NOMO-1 (cell line): ENCODE measurements around the gene FCHO2.
A peak's percentile ranks its signal among the peaks of the same experiment; 100 is the strongest.
"Not testable (repeated sequence)": the region's sequence is repeated elsewhere in the genome, so short reads cannot be mapped to it uniquely, and the experiment has no call there.

Experiments used
- DNase-seq, 2 experiments: peaks; one replicate each; lab custom pipeline; 2025; ENCODE audit not compliant: unreplicated experiment in 2 of 2; lab: John Stamatoyannopoulos, UW

The FCHO2 gene

DNA sequence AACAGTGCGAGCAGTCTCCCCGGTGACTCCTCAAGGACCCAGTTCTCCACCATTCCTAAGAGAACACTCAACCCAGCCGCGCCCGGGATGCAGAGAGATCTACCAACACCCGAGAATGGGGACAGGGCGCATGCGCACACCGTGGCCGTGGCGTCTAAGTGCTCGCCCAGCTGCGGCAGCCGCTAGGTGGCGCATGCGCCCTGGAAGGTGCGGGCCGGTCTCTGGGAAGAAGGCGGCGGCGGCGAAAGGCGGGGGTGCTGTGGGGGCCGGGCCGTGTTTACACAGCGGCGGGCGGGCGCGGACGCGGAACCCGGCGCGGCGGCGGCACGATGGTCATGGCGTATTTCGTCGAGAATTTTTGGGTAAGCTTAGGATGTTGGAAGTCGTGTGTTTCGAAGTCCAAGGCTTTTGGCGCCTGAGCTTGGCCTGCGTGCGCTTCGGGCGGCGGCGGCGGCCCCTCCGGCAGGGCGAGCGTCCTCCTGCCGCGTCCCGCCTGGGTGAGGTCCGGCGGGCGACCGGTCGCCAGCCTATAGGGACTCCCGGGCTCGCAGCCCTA lies at the start of gene FCHO2:
Gene FCHO2, plus strand, starts transcription at position 274 of the 556 bp plus-strand sequence. Its CDS starts 56 bp downstream, at position 330.
- peak; percentile 88 to 91 for DNase-seq

DNA sequence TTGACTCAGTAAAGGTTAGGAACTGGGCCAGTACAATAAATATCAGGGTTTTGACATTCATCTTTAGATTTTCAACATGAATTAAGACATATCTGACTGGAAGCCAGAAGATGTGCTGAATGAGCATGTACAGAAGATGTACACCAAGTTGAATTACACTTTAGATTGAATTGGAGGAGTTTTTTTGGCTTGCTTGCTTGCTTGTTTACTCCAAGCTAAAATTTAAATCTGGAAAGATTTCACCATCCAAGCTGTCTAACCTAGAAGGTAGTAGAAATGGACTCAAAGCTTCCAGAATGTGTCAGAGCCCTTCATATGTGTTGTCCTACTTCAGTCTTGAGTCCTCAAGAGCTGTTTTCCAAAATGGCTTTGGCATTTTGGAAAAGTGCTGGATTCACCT lies 49.0 kb upstream of the FCHO2 start:
- DNase-seq, result no peak

- DNase-seq, result no peak
Observed at GRCh38 chr5:72908664-72909063, 47.2 kb upstream of the FCHO2 start.

DNA sequence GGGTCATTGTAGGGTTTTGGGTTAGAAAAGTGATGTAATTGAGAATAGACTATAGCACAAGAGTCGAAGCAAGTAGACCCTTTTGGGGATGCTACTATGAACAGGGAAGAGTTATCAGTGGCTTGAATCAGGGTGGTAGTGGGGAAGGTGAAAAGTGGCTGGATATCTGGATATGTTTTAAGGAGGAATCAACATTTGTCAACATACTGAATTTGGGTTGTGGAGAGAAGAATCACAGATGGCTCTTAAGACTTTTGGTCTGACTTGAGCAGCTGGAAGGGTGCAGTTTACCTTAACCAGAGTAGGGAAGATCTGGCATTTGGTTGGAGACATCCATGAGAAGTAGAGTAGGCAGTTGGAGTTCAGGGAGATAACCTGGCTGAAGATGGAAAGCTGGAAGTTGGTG lies 38.5 kb upstream of the FCHO2 start:
- DNase-seq, result no peak

DNA sequence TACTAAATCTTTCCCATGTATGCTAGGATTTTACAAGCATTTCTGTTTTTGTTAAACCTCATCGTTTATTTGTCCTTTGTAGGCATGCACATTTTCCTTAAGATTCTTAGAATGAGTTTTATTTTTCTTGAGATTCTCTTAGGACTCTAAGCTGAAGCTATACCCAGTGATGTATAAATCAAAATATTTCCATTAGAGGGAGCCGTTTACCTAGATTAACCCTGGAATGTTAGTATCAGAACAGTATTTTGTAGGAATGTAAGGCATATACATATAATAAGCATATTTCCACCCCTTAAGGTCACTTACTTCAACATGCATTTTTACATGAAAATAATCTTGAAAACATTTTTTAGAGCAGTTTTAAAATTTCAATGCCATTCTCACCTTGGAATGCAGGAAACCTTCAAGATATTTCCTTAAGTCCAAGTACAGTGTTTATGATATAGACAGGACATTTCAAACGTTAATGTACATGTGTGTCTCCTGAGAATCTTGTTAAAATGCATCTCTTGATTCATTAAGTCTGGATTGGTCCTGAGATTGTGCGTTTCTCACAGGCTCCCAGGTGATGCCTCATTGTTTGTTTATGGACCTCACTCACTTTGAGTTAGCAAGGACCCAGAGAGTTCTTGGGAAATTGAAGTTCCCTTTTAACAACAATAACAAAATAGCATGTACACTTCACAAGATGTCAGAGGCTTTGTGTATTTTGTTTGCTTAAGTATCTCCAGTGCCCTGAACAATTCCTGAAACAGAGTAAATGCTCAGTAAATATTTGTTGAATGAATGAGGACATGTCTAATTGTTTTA lies 34.9 kb upstream of the FCHO2 start:
- DNase-seq, result peak in 1 of 2 experiments; percentile 22

DNA sequence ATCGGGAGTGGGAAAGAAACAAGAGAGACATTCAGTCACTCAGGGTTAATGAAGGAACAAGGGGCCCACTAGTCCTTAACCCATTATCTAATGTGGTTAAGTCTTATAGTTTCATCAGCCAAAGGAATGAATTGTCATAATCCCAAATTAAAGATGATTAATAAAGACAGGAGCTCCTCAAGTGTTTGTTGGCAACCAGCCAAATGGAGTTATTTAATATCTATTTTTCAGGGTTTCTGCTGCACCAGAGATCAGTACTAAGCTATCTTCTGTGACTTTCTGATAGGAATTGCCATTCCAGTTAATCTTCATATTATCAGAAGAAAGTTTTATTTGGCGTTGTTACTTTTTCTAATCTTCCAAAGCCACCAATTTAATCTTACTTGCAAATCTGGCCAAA lies 34.0 kb upstream of the FCHO2 start:
- DNase-seq, result no peak

DNA sequence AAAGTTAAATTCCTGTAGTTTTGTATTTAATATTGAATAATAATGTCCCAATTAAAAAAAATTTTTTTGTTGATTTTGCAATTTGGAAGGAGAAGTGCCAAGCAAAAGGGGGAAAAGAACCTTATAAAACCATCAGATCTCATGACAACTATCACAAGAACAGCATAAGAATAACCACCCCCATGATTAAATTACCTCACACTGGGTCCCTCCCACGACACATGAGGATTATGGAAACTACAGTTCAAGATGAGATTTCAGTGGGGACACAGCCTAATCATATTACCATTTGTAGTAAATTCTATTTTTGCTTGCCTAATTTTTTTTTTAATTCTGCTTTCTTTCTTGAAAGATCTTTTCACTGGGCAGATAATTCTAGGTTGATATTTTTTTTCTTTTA lies 33.4 kb upstream of the FCHO2 start:
- DNase-seq, result no peak

DNA sequence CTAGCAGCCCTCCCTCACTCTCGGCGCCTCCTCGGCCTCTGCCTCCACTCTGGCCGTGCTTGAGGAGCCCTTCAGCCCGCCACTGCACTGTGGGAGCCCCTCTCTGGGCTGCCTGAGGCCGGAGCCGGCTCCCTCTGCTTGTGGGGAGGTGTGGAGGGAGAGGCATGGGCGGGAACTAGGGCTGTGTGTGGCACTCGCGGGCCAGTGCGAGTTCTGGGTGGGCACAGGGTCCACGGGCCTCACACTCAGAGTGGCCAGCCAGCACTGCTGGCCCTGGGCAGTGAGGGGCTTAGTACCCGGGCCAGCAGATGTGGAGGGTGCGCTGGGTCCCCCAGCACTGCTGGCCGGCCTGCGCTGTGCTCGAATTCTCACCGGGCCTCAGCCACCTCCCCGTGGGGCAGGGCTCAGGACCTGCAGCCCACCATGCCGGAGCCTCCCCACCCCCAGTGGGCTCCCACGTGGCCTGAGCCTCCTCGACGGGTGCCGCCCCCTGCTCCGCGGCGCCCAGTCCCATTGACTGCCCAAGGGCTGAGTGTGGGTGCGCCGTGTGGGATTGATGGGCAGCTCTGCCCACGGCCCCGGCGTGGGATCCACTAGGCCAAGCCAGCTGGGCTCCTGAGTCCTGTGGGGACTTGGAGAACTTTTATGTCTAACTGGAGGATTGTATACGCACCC lies 30.4 kb upstream of the FCHO2 start:
- DNase-seq, result no peak

DNA sequence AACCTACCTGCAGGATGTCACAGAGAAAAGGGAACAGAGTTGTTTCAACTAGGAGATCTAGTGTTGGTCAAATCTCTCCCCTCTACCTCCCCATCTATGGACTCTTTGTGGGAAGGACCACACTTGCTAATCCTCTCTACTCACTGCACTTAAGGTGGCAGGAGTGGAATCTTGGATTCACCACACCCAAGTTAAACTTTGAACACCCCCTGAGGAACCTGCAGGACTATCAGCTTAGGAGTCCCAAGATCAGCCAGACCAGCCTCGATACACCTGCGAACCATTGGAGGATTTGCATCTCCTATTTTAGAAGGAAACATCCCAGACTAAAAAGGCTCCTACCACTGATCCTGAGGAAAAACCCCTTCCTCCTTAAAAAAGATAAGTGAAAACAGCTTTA lies 23.2 kb upstream of the FCHO2 start:
- not testable (repeated sequence) for DNase-seq

- not testable (repeated sequence) for DNase-seq
Observed at GRCh38 chr5:72934953-72935725, 20.7 kb upstream of the FCHO2 start.

- DNase-seq, result no peak
Observed at GRCh38 chr5:72936893-72937292, 18.9 kb upstream of the FCHO2 start.

DNA sequence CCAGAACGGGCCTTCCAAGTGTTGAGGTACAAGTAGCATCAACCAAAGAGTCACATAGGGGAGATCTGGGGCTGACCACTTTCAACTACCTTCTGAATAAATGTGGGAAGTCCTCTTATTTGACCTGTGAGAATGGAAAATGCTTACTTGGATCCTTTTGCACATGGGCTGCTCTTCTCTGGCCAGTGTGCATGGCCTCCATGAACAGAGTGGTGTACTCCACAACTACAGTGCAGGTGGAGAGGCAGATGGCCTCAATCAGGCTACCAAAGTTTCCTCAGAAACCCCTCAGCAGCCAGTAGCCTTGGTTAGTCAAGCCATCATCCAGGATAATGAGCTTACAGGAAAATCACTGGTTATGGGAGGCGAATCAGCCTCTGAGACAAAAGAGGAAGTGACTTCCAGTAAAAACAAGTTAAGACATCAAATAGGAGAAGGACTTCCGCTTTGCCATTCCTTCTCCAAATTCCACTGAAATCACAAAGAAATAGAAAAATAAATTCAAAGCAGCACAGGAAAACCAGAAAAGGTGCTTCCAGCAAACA lies 18.3 kb upstream of the FCHO2 start:
- DNase-seq, result peak in 1 of 2 experiments; percentile 59

DNA sequence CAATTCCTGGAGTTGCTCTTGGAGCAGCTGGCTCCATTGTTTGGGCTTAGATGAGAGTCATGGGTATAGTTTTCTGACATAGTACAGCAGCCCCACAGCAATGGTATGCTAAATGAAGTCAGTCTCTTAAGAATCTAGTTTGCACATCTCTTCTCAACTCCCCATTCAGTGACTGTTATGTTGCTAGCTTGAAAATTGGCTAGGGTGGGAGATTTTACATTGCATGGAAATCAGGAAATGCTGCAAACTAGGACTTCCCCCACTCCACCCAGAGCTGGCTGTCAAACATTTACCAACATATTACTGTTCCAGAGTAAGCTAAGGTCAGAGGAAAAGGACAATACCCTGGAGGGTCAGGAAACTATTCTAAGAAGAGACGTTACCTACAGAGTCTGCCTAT lies 17.6 kb upstream of the FCHO2 start:
- DNase-seq, result no peak

DNA sequence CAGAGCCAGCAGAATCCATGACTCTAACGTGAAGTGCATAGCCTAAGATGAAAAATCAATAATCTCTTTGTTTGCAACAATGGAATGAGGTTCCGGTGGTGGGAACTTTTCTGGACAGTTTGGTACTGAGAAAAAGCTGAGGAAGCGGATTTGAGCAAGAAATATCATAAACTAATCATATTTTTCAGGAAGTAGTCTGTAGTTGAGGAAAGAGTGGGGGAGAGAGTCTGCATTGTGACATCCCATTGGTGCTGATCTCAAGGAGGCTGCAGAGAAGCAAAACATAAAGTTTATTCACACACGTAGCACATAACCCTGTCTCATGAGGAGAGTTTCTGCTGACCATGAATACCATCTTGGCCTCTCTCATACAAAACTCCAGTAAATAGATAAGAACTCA lies 15.8 kb upstream of the FCHO2 start:
- peak; percentile 28 to 62 for DNase-seq

DNA sequence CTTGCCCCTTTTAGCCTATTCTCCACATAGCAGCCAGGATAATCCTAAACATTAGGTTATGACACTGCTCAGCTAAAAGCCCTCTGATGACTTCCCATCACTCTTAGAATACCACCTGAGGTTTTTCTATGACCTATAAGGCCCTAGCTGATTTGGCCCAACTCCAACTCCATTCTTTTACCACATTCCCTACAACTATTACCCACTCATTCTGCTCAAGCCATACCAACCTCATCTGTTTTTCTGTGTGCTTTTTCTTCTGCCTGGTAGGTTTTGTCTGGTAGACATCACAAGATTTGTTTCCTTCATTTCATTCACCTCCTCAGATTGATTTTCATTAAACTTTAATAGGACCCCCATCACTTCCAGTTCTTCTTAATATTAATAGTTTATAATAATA lies 12.5 kb upstream of the FCHO2 start:
- no peak for DNase-seq

GRCh38 chr5:72947498-72947897 lies 8.3 kb upstream of the FCHO2 start:
- no peak for DNase-seq

GRCh38 chr5:72949481-72949880 lies 6.4 kb upstream of the FCHO2 start:
- DNase-seq, result no peak

- peak; percentile 5 to 33 for DNase-seq
Observed at GRCh38 chr5:72951671-72952468, 4.0 kb upstream of the FCHO2 start.

DNA sequence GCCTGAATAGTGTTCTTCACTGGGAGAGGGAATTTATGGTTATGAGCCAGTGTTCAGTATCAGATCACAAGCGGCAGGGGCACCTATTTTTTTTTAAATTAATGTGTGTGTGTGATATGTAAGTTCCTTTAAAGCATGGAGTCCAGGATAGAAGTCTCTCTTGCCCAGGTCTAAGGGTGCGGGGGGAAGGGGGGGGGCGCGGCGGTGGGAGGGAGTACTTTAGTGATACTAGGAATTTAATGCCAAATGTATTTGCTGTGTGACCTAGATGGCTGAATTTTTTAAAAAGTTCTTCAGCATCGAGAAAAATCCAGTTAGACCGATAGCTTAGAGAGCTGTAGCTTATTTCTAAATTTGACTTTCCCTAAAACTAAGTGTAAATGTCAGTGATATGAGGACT lies 1.5 kb upstream of the FCHO2 start:
- no peak for DNase-seq

DNA sequence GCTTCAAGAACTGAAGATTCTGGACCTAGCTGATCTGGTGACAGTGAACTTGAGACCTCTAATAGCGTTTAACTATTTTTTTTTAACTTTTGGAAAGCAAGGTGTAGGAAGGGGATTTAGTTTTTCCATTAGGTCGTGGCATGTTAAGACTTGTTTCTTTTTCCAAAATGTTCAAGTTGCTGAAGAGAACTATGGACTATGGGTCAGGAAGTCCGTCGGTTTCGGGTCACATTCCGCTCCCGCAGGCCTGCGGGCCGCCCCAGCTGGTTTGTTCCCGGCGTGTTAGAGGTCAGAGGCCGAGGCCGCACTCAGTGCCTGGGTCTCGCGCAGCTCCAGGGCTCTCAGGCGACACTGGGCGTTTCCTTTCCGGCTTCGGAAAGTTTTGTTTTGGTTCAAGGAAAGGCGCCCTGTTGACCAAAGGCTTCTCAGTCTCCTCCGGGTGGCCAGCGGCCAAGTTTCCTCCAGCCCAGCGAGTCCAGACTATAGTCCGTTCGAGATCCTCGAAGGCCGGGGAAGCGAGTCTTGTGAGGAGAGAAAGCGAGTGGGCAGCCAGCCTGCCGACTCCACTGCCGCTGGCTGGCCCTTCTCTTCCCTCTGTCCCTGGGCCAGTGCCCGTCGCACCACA lies 586 bp upstream of the FCHO2 start:
- peak in 1 of 2 experiments; percentile 21 for DNase-seq
